ENCODE data around the gene RASSF9.

The RASSF9 gene

DNA sequence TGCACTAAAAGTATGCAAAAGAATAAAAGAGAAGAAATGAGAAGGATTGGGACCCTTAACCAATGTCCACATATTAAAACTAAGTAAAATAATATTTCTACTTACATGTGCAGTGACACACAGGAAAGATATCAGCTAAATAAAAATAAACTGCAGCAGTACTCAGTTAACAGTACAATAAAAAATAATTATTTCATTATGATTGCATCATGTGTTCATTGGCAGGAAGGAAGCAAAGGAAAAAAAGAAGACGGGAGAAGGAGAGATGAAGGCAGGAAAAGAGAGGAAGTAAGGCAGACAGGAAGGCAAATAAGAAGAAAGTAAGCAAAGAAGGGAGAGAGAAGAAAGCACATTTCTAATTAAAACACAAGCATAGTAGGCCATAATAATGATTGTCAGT, 33.0 kb downstream of the RASSF9 start:
- no peak overlapping the region for H3K4me3 ChIP-seq
- H3K9me3 ChIP-seq = no peaks in the 10 kb centered on the region
- no peaks in the 10 kb centered on the region for H3K36me3 ChIP-seq
- H3K9ac ChIP-seq = no peak overlapping the region
- H3K4me1 ChIP-seq = no peaks in the 10 kb centered on the region
- no peaks in the 10 kb centered on the region for H3K27me3 ChIP-seq
- TF ChIP-seq Cebpa-rat (IDR thresholded peaks at IDR 0.05) = no peak
- H4K20me1 ChIP-seq = no peaks in the 10 kb centered on the region
- H3K4me2 ChIP-seq = no peak overlapping the region
- no peak overlapping the region for H3K27ac ChIP-seq

DNA sequence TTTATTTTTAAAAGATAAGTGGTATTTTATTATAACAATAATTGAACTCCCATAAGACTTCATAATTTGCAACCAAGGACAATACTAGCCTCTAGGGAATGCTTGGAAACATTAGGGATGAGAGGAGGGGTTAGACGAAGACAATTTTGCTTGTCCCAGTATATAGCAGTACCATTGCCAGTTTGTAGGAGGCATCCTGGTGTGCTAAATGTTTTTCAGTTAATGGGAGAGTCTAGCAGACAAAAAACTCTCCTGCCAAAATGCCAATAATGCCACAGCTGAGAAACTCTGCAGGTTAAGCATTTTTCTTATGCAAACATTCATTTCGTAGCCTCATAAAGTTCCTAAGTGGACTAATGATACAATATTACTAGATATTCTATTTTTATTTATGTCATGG, 38.1 kb downstream of the RASSF9 start:
- H3K9me3 ChIP-seq = no peaks in the 10 kb centered on the region
- no peak overlapping the region for H3K27ac ChIP-seq
- no peaks in the 10 kb centered on the region for H4K20me1 ChIP-seq
- H3K36me3 ChIP-seq = no peaks in the 10 kb centered on the region
- no peak overlapping the region for H3K4me3 ChIP-seq
- no peak overlapping the region for H3K9ac ChIP-seq
- no peaks in the 10 kb centered on the region for H3K4me1 ChIP-seq
- TF ChIP-seq Cebpa-rat (IDR thresholded peaks at IDR 0.05) = no peak
- no peak overlapping the region for H3K4me2 ChIP-seq
- no peaks in the 10 kb centered on the region for H3K27me3 ChIP-seq

DNA sequence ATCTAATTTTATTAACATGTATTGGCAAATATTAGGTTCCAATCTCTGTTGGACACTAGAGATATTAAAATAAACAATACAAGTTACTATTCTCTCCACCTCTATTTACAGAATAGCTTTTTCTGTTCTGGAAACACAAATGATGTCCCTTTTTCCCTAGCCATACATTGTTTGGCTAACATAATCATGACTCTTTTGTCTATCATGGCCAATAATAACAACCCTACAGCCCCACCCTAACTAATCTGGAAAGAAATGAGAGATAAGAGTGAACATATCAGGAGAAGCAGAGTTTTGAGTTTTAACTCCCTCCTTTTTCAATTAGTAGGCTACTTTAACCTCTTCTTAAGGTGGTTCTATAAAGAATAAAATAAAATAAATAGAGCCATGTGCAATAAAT, 40.2 kb downstream of the RASSF9 start:
- H3K27ac ChIP-seq = no peak overlapping the region
- no peak overlapping the region for H3K4me2 ChIP-seq
- no peak overlapping the region for H3K9ac ChIP-seq
- H3K27me3 ChIP-seq = no peaks in the 10 kb centered on the region
- H3K36me3 ChIP-seq = no peaks in the 10 kb centered on the region
- no peaks in the 10 kb centered on the region for H3K9me3 ChIP-seq
- no peaks in the 10 kb centered on the region for H3K4me1 ChIP-seq
- H4K20me1 ChIP-seq = no peaks in the 10 kb centered on the region
- TF ChIP-seq Cebpa-rat (IDR thresholded peaks at IDR 0.05) = no peak
- H3K4me3 ChIP-seq = no peak overlapping the region

DNA sequence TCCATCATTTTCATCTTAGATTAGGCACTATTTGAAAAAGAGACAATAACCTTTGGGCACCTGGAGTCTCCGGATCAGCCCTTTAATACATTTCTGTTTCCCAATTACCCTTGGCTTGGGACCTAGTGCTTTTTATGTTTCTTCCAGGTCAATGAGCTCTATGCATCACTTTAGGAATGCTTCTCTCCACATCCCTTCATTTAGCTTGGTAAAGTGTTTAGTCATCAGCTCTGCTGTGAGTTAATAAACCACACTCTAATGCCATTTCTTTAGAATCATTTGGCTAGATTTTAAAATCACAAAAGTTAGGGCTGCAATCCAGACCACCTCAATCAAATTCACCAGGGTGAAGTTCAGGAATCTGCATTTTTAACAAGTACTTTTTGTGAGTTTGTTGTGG, 41.7 kb downstream of the RASSF9 start:
- no peak overlapping the region for H3K4me2 ChIP-seq
- H3K36me3 ChIP-seq = no peaks in the 10 kb centered on the region
- H3K27ac ChIP-seq = no peak overlapping the region

DNA sequence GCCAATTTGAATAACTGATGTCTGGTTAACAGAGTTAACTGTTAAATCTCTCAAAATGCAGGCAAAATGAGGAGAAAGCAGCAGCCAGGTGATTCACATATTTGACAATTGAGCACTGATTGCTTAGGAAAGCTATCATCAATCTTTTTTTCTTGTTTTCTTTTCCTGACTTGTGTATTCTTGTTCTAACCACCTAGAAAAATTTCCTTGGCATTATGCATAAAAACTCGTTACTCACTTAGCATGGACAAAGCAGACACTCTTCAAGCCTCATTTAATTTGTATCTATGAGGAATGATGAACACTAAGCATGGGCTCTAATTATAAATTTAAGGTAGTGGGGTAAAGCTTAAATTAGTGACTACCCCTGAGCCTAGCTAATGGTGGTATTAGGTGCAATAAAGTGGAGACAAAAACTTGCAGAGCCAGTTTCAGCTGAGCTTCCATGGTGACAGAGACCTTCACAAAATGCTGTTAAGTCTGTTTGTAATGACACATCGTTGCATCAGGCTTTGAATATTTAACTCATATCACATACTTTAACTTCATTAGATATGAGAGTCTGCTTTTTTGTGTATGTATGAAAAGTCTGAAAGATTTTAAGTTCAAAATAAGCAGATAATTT, 52.0 kb downstream of the RASSF9 start:
- 0 out of 2 replicates have a peak, but pooled peaks cover 5% of the 10 kb centered on the region for H3K9me3 ChIP-seq
- H3K36me3 ChIP-seq = no peaks in the 10 kb centered on the region
- H3K4me3 ChIP-seq = no peak overlapping the region
- TF ChIP-seq Cebpa-rat (IDR thresholded peaks at IDR 0.05) = no peak
- H4K20me1 ChIP-seq = no peaks in the 10 kb centered on the region
- H3K9ac ChIP-seq = no peak overlapping the region
- H3K4me2 ChIP-seq = no peak overlapping the region
- no peak overlapping the region for H3K27ac ChIP-seq
- H3K4me1 ChIP-seq = no peaks in the 10 kb centered on the region
- H3K27me3 ChIP-seq = no peaks in the 10 kb centered on the region

More for the DNA sequence above, 41.7 kb downstream of the RASSF9 start:
- Histone ChIP-seq H3K4me1 (no peaks in the 10 kb centered on the region), H3K4me3 (no peak overlapping the region), H4K20me1 (no peaks in the 10 kb centered on the region), H3K9ac (no peak overlapping the region), H3K27me3 (no peaks in the 10 kb centered on the region), H3K9me3 (no peaks in the 10 kb centered on the region)
- no peak for TF ChIP-seq Cebpa-rat (IDR thresholded peaks at IDR 0.05)

DNA sequence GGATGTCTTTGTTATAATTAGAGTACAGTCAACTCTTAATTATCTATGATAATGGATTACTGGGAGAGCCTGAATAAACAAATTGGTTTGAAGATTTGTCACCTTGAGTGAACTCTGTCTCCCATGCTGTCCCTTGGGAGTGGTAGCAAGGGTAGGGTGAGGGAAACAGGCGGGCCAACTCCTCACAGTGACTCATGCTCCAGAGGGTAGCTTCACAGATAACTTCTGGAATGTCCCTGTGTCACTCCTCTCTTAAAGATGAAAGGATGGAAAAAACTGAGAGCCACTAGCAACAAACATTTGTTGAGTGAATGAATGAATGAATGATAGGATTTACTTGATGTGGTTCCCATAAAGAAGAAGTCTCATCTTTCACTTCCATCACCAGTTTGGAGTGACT, 53.5 kb downstream of the RASSF9 start:
- H4K20me1 ChIP-seq = no peaks in the 10 kb centered on the region
- H3K4me2 ChIP-seq = no peak overlapping the region
- no peak overlapping the region for H3K9ac ChIP-seq
- no peaks in the 10 kb centered on the region for H3K36me3 ChIP-seq
- no peak for TF ChIP-seq Cebpa-rat (IDR thresholded peaks at IDR 0.05)
- 0 out of 2 replicates have a peak, but pooled peaks cover 5% of the 10 kb centered on the region for H3K9me3 ChIP-seq
- H3K27me3 ChIP-seq = no peaks in the 10 kb centered on the region
- no peak overlapping the region for H3K4me3 ChIP-seq
- no peaks in the 10 kb centered on the region for H3K4me1 ChIP-seq
- no peak overlapping the region for H3K27ac ChIP-seq

DNA sequence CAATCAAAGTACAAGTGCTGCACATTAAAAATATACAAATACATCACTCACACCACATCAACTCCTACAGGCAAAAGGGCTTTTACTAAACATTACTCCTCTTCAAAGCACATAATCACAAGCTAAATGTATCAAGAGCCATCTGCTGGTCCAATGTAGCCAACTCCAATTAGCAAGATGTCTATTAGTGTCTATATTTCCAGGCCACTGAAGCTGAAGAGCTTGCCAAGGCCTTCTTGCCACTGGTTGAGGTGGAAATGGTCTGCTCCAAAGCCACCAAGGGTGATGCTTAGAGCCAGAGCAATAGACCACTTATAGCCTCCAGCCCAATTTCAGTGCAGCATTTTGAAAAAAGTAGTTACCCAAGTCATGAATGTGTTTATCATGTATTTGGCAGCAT, 54.4 kb downstream of the RASSF9 start:
- no peak overlapping the region for H3K27ac ChIP-seq
- no peaks in the 10 kb centered on the region for H4K20me1 ChIP-seq
- no peak overlapping the region for H3K9ac ChIP-seq
- H3K4me3 ChIP-seq = no peak overlapping the region
- no peak for TF ChIP-seq Cebpa-rat (IDR thresholded peaks at IDR 0.05)
- no peaks in the 10 kb centered on the region for H3K36me3 ChIP-seq
- 0 out of 2 replicates have a peak, but pooled peaks cover 5% of the 10 kb centered on the region for H3K9me3 ChIP-seq
- no peaks in the 10 kb centered on the region for H3K4me1 ChIP-seq
- no peak overlapping the region for H3K4me2 ChIP-seq
- H3K27me3 ChIP-seq = no peaks in the 10 kb centered on the region

DNA sequence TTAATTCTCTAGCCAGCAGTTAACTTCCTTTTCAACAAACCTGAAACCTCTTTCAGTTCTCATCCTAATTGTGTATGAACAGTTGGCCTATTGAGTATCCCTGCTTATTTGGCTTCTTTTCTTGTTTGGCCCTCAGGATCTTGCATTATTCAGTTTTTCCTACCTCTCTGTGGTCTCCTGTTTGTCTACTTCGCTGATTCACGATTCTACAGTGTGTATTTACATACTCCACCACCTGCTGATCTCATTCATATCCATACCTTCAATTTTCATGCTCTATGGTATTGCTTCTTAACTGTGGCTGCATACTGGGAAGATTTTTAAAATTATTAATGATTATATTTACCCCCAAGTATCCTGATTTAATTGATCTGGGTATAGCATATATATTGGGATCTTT, 56.4 kb downstream of the RASSF9 start:
- no peaks in the 10 kb centered on the region for H3K9me3 ChIP-seq
- TF ChIP-seq Cebpa-rat (IDR thresholded peaks at IDR 0.05) = no peak
- H3K4me2 ChIP-seq = no peak overlapping the region
- no peaks in the 10 kb centered on the region for H3K27me3 ChIP-seq
- H3K27ac ChIP-seq = no peak overlapping the region
- no peak overlapping the region for H3K4me3 ChIP-seq
- no peaks in the 10 kb centered on the region for H3K36me3 ChIP-seq
- H3K9ac ChIP-seq = no peak overlapping the region
- no peaks in the 10 kb centered on the region for H4K20me1 ChIP-seq
- no peaks in the 10 kb centered on the region for H3K4me1 ChIP-seq

DNA sequence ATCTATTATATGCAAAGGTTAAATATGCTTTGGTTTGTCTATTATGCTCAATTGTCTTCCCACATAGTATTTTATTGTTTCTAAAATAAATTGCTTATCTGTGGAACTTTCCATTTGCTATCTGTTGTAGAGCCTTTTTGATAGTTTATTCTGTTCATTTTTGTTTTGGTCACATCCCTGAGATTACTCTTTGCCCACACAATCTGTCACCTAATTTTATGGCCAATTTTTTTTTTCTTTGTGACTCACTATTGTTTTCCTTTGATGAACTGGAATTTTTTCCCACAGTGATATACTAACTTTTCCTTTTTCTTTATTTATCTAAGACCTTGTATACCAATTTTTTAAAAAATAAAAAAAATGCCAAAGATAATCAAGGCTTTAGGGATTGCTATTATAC, 61.1 kb downstream of the RASSF9 start:
- no peak for TF ChIP-seq Cebpa-rat (IDR thresholded peaks at IDR 0.05)

DNA sequence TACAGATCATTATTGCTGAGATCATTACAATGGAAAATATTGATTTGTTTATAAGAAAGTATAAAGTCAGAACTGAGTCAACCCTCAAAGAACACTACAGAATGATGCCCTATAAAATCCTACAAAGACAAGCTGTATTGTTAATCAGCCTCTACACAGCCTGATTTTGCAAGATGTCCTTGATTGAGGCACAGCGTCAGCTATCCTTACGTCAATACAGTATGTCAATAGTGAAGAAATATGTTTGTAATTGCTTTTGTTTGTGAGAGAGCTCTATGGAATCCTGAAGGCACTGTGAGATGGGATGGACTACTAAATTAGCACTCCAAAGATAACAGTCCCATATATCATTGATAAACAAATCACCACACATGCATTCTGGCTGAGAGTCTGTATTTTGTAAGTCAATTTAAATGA, 70.7 kb downstream of the RASSF9 start:
- H3K4me2 ChIP-seq = no peak overlapping the region
- H4K20me1 ChIP-seq = no peaks in the 10 kb centered on the region
- no peak overlapping the region for H3K9ac ChIP-seq
- H3K9me3 ChIP-seq = no peaks in the 10 kb centered on the region
- no peak overlapping the region for H3K27ac ChIP-seq
- no peak for TF ChIP-seq Cebpa-rat (IDR thresholded peaks at IDR 0.05)
- H3K4me1 ChIP-seq = no peaks in the 10 kb centered on the region
- H3K4me3 ChIP-seq = no peak overlapping the region
- H3K36me3 ChIP-seq = no peaks in the 10 kb centered on the region
- H3K27me3 ChIP-seq = no peaks in the 10 kb centered on the region

More for the DNA sequence above, 61.1 kb downstream of the RASSF9 start:
- Histone ChIP-seq H3K36me3 (no peaks in the 10 kb centered on the region), H3K27ac (no peak overlapping the region), H3K4me3 (no peak overlapping the region), H3K9me3 (no peaks in the 10 kb centered on the region), H3K4me1 (no peaks in the 10 kb centered on the region), H3K9ac (no peak overlapping the region), H3K27me3 (no peaks in the 10 kb centered on the region), H4K20me1 (no peaks in the 10 kb centered on the region), H3K4me2 (no peak overlapping the region)

DNA sequence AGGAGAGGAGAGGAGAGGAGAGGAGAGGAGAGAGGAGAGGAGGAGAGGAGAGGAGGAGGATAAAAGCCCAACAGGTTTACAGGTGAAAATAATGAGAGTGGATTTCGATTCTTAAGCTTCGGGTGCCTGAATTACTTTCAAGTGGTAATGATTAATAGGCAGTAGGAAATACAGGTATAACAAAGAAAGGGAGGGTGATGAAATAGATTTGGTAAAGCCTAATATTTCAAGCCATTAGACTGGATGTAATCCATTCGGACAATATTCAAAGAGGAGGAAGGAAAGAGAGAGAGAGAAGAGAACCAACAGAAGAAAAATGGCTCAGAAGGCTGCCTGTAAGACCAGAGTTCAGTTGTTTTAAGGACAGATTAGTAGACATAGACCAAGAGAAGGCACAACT, 76.6 kb downstream of the RASSF9 start:
- no peaks in the 10 kb centered on the region for H3K36me3 ChIP-seq
- TF ChIP-seq Cebpa-rat (IDR thresholded peaks at IDR 0.05) = no peak
- H3K9me3 ChIP-seq = peaks cover 10% of the 10 kb centered on the region

More for the DNA sequence above, 76.6 kb downstream of the RASSF9 start:
- H3K4me1 ChIP-seq = no peaks in the 10 kb centered on the region
- no peak overlapping the region for H3K4me2 ChIP-seq
- H3K27ac ChIP-seq = no peak overlapping the region
- H3K9ac ChIP-seq = no peak overlapping the region
- no peaks in the 10 kb centered on the region for H4K20me1 ChIP-seq
- H3K27me3 ChIP-seq = no peaks in the 10 kb centered on the region
- no peak overlapping the region for H3K4me3 ChIP-seq
